Stimulated activated CD4-positive, alpha-beta T cell treated with anti-CD3 and anti-CD28 coated beads, Interleukin-4, amount 100 ng/mL, for 4 hours (primary cell): ENCODE results near the gene EPHB1.

ENCODE experiments used
- DNase-seq, 2 experiments: peaks; one replicate each; pipeline ENCODE4 v3.0.0-alpha.2; 2020

Gene EPHB1

GRCh38 chr3:135138776-135139175 is 343.7 kb downstream of the EPHB1 start:
- DNase-seq, result no peak

GRCh38 chr3:135140591-135140990 is 345.5 kb downstream of the EPHB1 start:
- no peak for DNase-seq

GRCh38 chr3:135141160-135141559 is 346.1 kb downstream of the EPHB1 start:
- no peak for DNase-seq

- no peak for DNase-seq
Observed at GRCh38 chr3:135141672-135142071, 346.6 kb downstream of the EPHB1 start.

- no peak for DNase-seq
Observed at GRCh38 chr3:135142530-135142929, 347.5 kb downstream of the EPHB1 start.

GRCh38 chr3:135143474-135143873 is 348.4 kb downstream of the EPHB1 start:
- DNase-seq, result no peak

- no peak for DNase-seq
Observed at GRCh38 chr3:135145581-135145980, 350.5 kb downstream of the EPHB1 start.

- DNase-seq, result no peak
Observed at GRCh38 chr3:135147657-135148056, 352.6 kb downstream of the EPHB1 start.

GRCh38 chr3:135148398-135149020 is 353.4 kb downstream of the EPHB1 start:
- no peak for DNase-seq

- DNase-seq, result no peak
Observed at GRCh38 chr3:135149707-135150681, 354.9 kb downstream of the EPHB1 start.

- DNase-seq, result no peak
Observed at GRCh38 chr3:135154186-135154585, 359.1 kb downstream of the EPHB1 start.

- no peak for DNase-seq
Observed at GRCh38 chr3:135155228-135155627, 360.2 kb downstream of the EPHB1 start.

GRCh38 chr3:135155791-135156190 is 360.7 kb downstream of the EPHB1 start:
- no peak for DNase-seq

- DNase-seq, result no peak
Observed at GRCh38 chr3:135157045-135157740, 362.1 kb downstream of the EPHB1 start.

- no peak for DNase-seq
Observed at GRCh38 chr3:135158520-135158919, 363.5 kb downstream of the EPHB1 start.

- no peak for DNase-seq
Observed at GRCh38 chr3:135159681-135160247, 364.7 kb downstream of the EPHB1 start.

GRCh38 chr3:135161425-135161824 is 366.4 kb downstream of the EPHB1 start:
- DNase-seq, result no peak

- no peak for DNase-seq
Observed at GRCh38 chr3:135163701-135164100, 368.6 kb downstream of the EPHB1 start.

GRCh38 chr3:135165260-135165659 is 370.2 kb downstream of the EPHB1 start:
- DNase-seq, result no peak

- no peak for DNase-seq
Observed at GRCh38 chr3:135166266-135166825, 371.3 kb downstream of the EPHB1 start.

GRCh38 chr3:135168822-135169221 is 373.8 kb downstream of the EPHB1 start:
- no peak for DNase-seq

GRCh38 chr3:135169651-135170050 is 374.6 kb downstream of the EPHB1 start:
- DNase-seq, result no peak

GRCh38 chr3:135170732-135171131 is 375.7 kb downstream of the EPHB1 start:
- no peak for DNase-seq
